CD4-positive, alpha-beta T cell treated with Interleukin-2 at 100 ng/mL for 4 hours (primary cell): Measurements from ENCODE around the gene NHLH2.

Experiments
- DNase-seq: peaks from one replicate; pipeline ENCODE4 v3.0.0-alpha.2; 2020; ENCODE audit warnings: low spot score

NHLH2 gene

DNA sequence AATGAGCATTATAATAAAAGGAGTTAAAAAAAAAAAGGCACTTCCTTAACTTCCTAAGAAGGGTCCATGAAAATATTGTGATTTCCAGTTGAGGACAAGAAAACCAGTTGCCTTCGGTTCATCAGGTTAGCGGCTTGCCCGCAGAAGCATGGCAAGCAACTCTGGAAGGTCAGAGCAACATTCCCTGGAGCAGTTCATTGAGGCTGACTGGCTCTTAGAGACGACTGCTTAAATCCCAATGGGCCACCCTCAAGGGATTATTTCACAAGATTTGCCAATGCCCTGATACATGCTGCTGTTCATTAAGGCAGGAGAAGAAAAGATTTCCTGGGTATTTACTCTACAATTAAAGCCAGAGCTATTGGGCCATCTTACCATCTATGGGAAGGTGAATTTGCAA is 43.4 kb downstream of the NHLH2 start:
- DNase-seq: no peak

DNA sequence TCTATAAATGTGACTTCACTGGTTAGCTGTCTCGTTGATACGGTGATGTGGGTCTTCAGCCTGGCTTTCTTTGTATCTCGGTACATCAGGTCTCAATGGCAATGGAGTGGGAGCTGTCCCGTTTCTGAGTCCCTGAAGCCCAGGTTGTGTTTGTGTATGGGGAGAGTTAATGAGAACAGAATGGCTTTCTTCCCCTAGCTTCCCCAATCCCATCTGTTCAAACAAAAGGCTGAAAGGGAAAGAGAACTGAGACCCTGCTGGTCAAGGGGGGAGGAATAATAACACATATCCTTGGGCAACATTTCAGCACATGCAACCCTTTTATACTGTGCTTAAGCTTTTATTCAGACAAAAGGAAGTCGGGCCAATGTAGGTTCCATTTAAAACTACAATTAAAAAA is 44.0 kb downstream of the NHLH2 start:
- DNase-seq: no peak

DNA sequence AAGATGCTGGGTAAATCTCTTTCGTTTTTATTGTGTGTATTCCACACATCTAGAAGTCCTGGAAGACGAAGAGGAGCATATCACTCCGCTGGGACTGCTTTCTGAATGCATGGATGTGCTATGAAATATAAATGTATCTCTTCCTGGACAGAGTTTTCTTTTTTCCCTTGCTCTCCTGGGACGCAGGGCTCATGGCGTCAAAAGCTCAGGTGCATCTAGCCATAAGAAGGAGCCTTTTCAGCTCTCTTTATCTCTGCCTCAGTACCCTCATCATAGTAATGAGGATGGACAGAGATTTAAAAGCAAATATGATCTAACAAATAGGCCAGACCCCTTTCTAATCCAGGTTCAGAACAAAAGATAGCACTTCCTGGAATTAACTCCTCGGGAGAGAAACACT is 44.9 kb downstream of the NHLH2 start:
- no peak for DNase-seq

DNA sequence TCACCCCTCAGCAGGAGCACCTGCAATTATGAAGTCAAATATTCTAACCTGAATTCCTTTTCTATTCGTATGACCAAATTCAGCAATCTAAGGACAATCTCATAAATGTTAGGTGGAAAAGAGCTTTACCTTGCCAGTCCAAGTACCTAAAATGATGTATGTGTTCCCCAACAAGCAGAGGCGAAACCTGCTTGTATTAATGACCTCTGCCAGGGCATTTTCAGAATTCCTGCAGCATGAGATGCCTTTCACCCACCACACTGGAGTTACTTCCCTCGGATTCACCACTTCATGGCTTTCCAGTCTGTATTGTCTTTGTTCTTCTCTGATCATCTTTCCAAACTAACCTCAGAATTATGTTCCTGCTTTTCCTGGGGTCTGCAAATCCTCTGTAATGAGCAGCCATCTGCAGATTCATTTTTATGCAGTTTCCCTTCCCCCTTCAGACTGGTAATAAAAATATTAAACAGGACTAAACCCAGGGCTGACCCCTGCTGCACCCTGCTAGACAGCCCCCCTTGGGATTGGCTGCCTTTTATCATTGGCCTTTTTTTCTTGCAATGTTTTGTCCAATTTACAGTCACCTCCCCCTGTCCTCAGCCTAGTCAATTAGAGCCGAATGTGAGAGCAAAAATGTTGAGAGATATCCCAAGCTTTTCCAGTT is 45.8 kb downstream of the NHLH2 start:
- DNase-seq: no peak

DNA sequence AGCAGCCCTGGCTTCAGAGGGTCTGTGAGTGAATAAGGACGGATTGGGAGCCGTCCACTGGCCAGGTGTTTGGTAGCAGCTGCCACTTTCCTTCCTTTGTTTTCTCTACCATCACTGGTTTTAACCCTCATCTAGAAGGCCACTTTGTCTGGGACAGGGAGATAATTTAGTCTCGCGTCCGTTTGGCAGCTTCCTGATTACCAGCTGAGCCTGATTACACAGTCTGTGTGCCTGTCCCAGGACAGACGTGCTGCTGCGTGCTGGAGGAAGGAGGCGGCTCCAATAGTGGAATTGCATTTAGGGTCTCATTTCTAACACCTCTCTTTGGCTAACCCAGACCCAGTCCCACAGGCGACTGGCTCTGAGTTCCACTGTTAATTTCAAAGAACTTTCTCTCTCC is 47.8 kb downstream of the NHLH2 start:
- DNase-seq: no peak

DNA sequence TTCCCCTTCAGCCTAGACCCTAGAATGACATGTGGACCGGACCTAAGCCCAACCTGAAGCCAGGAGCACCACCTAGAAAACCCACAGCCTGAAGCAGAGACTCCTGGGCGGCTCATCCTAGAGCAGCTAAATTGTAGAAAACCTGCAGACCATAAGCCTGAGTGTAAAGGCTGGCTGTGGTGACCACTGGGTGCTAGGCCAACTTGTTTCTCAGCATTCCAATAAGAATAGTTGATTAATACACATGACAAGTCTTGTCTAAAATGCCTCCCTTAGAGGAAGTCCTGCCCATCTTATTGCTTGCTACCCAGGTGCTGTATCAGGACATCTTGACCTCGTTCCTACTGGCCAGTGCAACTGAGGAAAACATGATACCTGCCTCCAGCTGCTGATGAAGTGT is 49.1 kb downstream of the NHLH2 start:
- no peak for DNase-seq

DNA sequence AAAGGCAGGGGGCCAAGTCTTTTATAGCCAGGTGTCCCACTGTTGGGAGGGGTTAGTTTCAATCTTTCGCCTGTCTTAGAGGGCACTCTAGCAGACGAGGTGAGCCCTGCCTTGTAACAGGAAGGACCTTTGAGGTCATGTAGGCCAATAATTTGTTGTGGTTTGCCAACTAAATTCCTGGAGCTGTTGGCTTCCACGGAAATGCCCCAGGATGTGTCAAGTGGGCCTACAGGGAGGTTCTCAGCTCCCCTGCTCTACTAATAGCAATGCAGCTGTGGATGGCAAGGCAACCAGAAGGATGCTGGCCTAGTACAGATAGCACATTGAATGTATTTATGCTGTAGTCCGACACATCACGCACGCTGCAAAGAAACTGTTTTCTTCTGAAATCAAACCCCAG is 50.1 kb downstream of the NHLH2 start:
- no peak for DNase-seq

DNA sequence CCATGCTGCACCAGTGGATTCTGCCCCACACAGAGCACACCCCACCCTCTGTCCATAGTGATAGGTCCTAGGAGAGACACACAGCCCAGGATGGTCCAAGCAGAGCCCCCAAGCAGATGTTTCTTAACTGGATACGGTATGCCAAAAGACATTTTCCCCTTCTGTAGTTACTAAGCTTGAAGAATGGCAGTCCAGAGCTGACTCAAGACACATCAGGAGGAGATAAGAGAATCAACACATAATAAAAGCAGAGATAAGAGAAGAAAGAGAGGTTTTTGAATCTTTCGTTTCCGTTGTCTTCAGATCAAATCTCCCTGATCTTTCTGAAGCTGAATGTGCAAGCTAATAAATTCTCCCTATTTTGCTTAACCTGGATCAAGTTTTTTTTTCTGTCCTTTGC is 50.6 kb downstream of the NHLH2 start:
- no peak for DNase-seq
